ENCODE data around the gene SMPD1. TPM values are rescaled to one million over a fixed set of nuclear protein-coding genes. Genes with fewer than 3 reads are reported as not detected.
A peak's percentile ranks its signal among the peaks of the same experiment; 100 is the strongest.

Gene SMPD1
- total and polyA plus RNA-seq, 2 of the 8 experiments (the other 6 are each of a cell fraction or from before 2014, with no cell fraction given), result 1.9 to 2.4 TPM

GRCh38 chr11:6413791-6414201, 23.5 kb downstream of the SMPD1 start:
- no peak for TF ChIP-seq TAF7 (optimal IDR thresholded peaks at IDR 0.05; ENCODE audit: borderline replicate concordance, low read depth, low read length)
- TF ChIP-seq EZH2 (IDR thresholded peaks at IDR 0.05; ENCODE audit: low read depth, low read length, severe bottlenecking), result no peak
- no peak for TF ChIP-seq TEAD4 (IDR thresholded peaks at IDR 0.05; ENCODE audit: low read depth, low read length)
- TF ChIP-seq SRF (IDR thresholded peaks at IDR 0.05; ENCODE audit: low read depth, low read length), result no peak
- TF ChIP-seq JUN (IDR thresholded peaks at IDR 0.05; ENCODE audit: low read depth, low read length), result no peak
- no peak for TF ChIP-seq SAP30 (IDR thresholded peaks at IDR 0.05; ENCODE audit: insufficient read depth, insufficient replicate concordance, low read length)
- no peak for TF ChIP-seq SIX5 (IDR thresholded peaks at IDR 0.05; ENCODE audit: low read depth, low read length)
- TF ChIP-seq BCL11A (IDR thresholded peaks at IDR 0.05; ENCODE audit: low read depth in 2 of 2, low read length in 2 of 2), result no peak
- TF ChIP-seq CREB1 (IDR thresholded peaks at IDR 0.05), result no peak
- TF ChIP-seq, protein P1, sequence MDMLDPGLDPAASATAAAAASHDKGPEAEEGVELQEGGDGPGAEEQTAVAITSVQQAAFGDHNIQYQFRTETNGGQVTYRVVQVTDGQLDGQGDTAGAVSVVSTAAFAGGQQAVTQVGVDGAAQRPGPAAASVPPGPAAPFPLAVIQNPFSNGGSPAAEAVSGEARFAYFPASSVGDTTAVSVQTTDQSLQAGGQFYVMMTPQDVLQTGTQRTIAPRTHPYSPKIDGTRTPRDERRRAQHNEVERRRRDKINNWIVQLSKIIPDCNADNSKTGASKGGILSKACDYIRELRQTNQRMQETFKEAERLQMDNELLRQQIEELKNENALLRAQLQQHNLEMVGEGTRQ (IDR thresholded peaks at IDR 0.05; ENCODE audit: low read length), result no peak
- TF ChIP-seq CBX8 (IDR thresholded peaks at IDR 0.05; ENCODE audit: borderline replicate concordance, low read depth, low read length), result no peak
- TF ChIP-seq MAFK (IDR thresholded peaks at IDR 0.05; ENCODE audit: low read depth, low read length), result no peak
- no peak for TF ChIP-seq TCF12 (IDR thresholded peaks at IDR 0.05; ENCODE audit: low read depth, low read length)
- no peak for TF ChIP-seq SP1 (IDR thresholded peaks at IDR 0.05; ENCODE audit: low read depth, low read length)
- CTCF ChIA-PET (ENCODE audit: partially characterized antibody), result interaction anchor here (0.7 to 3.2 kb wide), 6 partner anchors 16 to 116 kb away, joined by 3 to 11 read pairs (median 8); no protein-coding TSS in a partner anchor

More at GRCh38 chr11:6413791-6414201, 23.5 kb downstream of the SMPD1 start:
- 0 out of 2 replicates have a peak overlapping the region, but pooled peaks have one; percentile 29 for H4K8ac ChIP-seq (ENCODE audit: extremely low read depth, insufficient read depth, low read length)
- 0 out of 2 replicates have a peak, but pooled peaks cover 2% of the 10 kb centered on the region for H3K79me1 ChIP-seq (ENCODE audit: low read depth, low read length)
- no peak overlapping the region for H2BK5ac ChIP-seq (ENCODE audit: low read depth, low read length)
- H3K4me3 ChIP-seq (ENCODE audit: extremely low read depth in 1 of 4, insufficient read depth in 2 of 4, low read depth in 3 of 4, low read length in 4 of 4), result no peak overlapping the region
- H3K23ac ChIP-seq (ENCODE audit: insufficient read length), result no peak overlapping the region
- H4K20me1 ChIP-seq (replicated peaks in 1 of 2; ENCODE audit: control insufficient read depth in 1 of 2, insufficient read depth in 2 of 2, low read length in 2 of 2), result peaks cover 0 to 1% of the 10 kb centered on the region in 2 experiments
- H4K5ac ChIP-seq (ENCODE audit: insufficient read length, low read depth, low read length), result no peak overlapping the region
- H2BK15ac ChIP-seq (ENCODE audit: low read length), result no peak overlapping the region
- no peak overlapping the region for H2AK5ac ChIP-seq (ENCODE audit: low read depth, low read length)
- no peak overlapping the region for H2BK12ac ChIP-seq (ENCODE audit: low read depth, low read length)
- H3K9me3 ChIP-seq (ENCODE audit: insufficient read depth in 2 of 2, low read depth in 1 of 2, low read length in 1 of 2), result no peaks in the 10 kb centered on the region
- no peak overlapping the region for H3K4me2 ChIP-seq (ENCODE audit: insufficient read depth in 1 of 2, low read depth in 2 of 2, low read length in 2 of 2)
- H3K14ac ChIP-seq (ENCODE audit: insufficient read length), result no peak overlapping the region
- H3K79me2 ChIP-seq (ENCODE audit: control insufficient read depth in 1 of 2, insufficient read depth in 2 of 2, low read length in 2 of 2), result no peaks in the 10 kb centered on the region
- H4K91ac ChIP-seq (replicated peaks; ENCODE audit: insufficient read length, low read length), result no peak overlapping the region
- no peak for DNase-seq (ENCODE audit: low read depth in 1 of 2, low spot score in 2 of 2)
- no peak overlapping the region for H2BK120ac ChIP-seq (replicated peaks; ENCODE audit: low read depth, low read length)
- H2AFZ ChIP-seq (ENCODE audit: low read length), result no peak overlapping the region
- no peaks in the 10 kb centered on the region for H3K27me3 ChIP-seq (replicated peaks in 1 of 4; ENCODE audit: control insufficient read depth in 3 of 4, extremely low read depth in 1 of 4, insufficient read depth in 3 of 4, low read length in 3 of 4)
- H3K23me2 ChIP-seq (ENCODE audit: low read depth, low read length), result peaks cover 5% of the 10 kb centered on the region; the same call in 1 of the 2 replicates
- WGBS, 2 experiments (ENCODE audit: extremely low coverage in 1 of 2, insufficient coverage in 1 of 2, insufficient read length in 1 of 2, insufficient replicate concordance in 2 of 2, low coverage in 1 of 2, low lambda C conversion rate in 2 of 2, missing lambda C conversion rate in 1 of 2), result 88% methylated on average over 12 of the region's 12 CpGs; no CpG with 5 or more reads in 1 of the 2 experiments
- no peak overlapping the region for H3K9ac ChIP-seq (replicated peaks in 1 of 4; ENCODE audit: extremely low read depth in 1 of 4, low read depth in 3 of 4, low read length in 3 of 4)
- POLR2A ChIA-PET (ENCODE audit: partially characterized antibody), result no interaction called here
- H3K56ac ChIP-seq (replicated peaks; ENCODE audit: insufficient read length, low read depth, low read length), result no peak overlapping the region
- no peak overlapping the region for H3K4ac ChIP-seq (replicated peaks; ENCODE audit: insufficient read length, low read depth, low read length)
- no peaks in the 10 kb centered on the region for H3K36me3 ChIP-seq (ENCODE audit: control insufficient read depth in 2 of 4, insufficient read depth in 4 of 4, low read length in 3 of 4)
- no peak overlapping the region for H3K18ac ChIP-seq (ENCODE audit: extremely low read depth, low read length)
- peaks cover 0 to 5% (median 4%) of the 10 kb centered on the region in 4 experiments; a peak in 4 of 7 replicates for H3K4me1 ChIP-seq (replicated peaks in 1 of 4; ENCODE audit: control insufficient read depth in 3 of 4, insufficient read depth in 4 of 4, low read length in 3 of 4)
- no peak for FAIRE-seq
- no peak overlapping the region for H2BK20ac ChIP-seq (ENCODE audit: low read length)
- H3K27ac ChIP-seq (ENCODE audit: low read depth, low read length), result no peak overlapping the region
